OCI-LY3 (cell line): Measurements from ENCODE around the gene MS4A10.

Experiments used
- CTCF ChIP-seq: fragments of 200-600, 300-600 bp; sonication (generic); IDR thresholded peaks from 2 replicates; pipeline ENCODE4 v1.5.1; 2014; ENCODE audit warnings: antibody characterized with exemption, low read length, low read depth
- EZH2phosphoT487 ChIP-seq: fragments of 200-600 bp; shearing (Covaris generic); IDR thresholded peaks from 2 replicates; pipeline ENCODE4 v1.6.1; 2018; ENCODE audit warnings: antibody characterized with exemption, mixed run types, low read depth

- TF ChIP-seq CTCF (no peak), EZH2phosphoT487 (no peak)
Observed at GRCh38 chr11:60741421-60741820, 43.7 kb upstream of the MS4A10 start.
